GM19193 (cell line): Measurements from ENCODE around the gene CHD6.

ENCODE experiments used
- POLR2A ChIP-seq: IDR thresholded peaks from 4 replicates; pipeline ENCODE4 v1.6.1; 2011; ENCODE audit not compliant: insufficient read depth, insufficient read length; ENCODE audit errors: extremely low read depth

The CHD6 gene

DNA sequence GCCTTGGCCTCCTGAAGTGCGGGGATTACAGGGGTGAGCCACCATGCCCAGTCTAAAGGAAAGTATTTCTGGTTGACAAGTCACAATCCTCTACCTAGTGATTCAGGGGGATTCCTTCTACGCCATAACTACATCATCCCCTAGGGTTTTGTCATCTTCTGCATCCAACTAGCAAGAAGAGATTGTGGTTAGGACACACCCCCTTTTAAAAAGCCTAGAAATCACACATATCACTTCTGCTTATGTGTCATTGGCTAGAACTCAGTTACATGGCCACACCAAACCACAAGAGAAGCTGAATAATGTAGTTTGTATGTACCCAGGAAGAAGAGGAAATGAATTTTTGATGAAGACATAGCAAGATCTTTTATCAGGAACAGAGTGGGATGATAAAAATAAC, 14.7 kb upstream of the CHD6 start:
- no peak for TF ChIP-seq POLR2A

DNA sequence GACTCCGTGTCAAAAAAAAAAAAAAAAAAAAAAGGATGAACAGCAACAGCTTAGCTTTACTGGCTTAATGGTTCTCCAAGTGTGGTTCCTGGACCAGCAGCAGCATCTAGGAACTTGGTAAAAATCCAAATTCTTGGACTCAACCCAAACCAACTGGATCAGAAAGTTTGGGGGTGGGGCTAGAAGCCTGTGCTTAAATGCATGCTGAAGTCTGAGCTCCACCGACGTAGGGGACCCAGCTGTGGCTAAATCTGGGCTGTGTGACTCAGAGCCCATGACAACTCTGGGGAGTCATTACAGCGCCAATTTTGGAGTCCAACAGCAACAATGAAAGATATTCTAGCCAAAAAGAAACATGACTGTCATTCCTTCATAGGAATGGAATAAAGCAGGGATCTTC, 13.6 kb upstream of the CHD6 start:
- no peak for TF ChIP-seq POLR2A

DNA sequence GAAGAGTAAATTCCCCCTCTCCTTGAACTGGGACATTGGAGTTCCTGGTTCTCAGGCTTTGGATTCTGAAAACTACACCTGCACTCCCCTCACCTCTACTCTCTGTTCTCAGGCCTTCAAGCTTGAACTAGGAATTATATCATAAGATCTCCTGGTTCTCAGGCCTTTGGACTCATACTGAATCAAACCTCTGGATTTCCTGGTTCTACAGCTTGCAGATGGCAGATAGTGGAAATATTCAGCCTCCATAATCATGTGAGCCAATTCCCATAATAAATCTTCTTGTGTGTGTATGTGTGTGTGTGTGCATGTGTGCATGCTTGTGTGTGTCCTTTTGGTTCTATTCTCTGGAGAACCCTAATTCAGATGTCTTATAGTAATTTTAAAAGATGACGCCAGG, 12.7 kb upstream of the CHD6 start:
- TF ChIP-seq POLR2A = no peak

DNA sequence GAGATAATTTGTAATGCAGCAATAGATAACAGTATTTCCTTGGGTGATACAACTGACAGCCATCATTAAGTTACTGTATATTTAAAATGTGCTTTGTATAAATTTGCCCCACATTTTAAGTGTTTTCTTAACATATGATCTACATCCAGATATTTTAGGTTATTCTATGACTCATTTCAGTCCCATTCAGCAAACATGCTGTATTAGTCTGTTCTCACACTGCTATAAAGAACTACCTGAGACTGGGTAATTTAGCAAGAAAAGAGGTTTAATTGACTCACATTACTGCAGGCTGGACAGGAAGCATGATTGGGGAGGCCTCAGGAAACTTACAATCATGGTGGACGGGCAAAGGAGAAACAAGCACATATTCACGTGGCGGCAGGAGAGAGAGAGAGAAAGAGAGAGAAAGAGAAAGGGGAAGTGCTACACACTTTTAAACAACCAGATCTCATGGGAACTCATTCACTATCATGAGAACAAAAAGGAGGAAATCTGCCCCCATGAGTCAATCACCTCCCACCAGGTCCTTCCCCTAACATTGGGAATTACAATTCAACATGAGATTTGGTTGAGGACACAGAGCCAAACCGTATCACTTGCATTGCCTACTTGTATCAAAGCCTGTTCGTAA, 9.6 kb upstream of the CHD6 start:
- TF ChIP-seq POLR2A = no peak

DNA sequence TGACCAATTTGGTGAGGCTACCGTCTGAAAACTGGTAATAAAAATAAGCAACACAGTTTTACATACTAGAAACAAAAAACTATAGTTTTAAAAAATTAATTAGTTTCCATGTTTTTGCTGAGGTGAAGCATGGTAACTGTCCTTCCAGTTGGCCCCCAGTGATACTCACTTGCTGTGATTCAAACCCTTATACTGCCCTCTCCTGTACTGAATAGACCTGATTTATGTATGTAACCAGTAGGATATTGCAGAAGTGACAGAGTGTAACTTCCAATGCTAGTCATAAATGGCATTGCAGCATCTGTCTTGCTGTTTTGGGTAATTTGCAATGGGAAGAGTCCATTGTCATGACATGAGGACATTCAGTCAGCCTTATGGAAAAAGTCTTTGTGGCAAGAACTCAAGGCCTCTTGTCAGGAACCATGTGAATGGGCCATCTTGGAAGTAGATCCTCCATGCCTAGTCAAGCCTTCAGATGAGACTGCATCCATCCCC, 8.9 kb upstream of the CHD6 start:
- TF ChIP-seq POLR2A = no peak

DNA sequence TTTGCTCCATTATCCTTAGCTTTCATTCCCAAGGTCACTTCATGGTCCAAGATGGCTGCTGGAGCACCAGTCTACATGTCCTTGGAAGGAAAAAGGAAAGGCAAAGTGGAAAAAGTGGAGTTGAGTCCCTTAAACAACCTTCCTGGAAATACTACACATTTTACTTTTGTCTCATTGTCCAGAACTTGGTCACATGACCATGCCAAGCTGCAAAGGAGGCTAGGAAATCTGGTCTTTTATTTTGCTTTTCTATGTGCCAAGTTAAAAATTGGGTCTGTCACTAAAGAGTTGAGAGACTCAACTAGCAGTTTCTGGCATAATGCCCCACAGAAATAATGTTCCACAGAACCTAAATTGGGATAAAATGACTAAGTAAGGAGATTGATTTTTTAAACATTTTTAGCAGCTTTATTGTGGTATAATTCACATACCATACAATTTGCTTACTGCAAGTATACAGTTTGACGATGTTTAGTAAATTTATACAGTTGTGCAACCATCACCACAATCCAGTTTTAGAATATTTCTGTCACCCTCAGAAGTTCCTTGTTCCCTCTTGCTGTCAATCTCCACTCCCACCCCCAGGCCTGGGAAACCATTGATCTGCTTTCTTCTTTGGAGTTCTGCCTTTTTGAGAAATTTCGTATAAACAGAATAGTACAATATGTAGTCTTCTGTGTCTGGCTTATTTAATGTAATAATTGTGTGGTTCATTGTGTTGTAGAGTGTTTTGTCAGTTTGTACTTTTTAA, 5.6 kb upstream of the CHD6 start:
- TF ChIP-seq POLR2A = no peak

DNA sequence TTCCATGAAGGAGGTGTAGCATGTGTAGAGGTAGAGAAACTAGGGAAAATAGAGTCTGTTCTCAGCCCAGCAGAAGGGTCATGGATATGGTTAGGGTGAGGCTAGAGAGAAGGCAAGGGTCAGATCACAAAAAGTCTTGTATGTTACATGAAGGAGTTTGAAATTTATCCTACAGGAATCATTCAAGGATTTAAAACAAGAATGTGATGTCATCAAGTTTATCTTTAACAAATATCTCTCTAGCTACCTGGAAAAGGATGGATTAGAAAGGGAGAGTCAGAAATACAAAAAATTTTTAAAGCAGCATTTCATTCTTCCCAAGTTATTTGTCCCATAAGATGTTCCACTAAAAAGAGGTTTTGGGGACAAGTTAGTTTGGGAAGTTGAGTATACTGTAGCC, 4.4 kb upstream of the CHD6 start:
- no peak for TF ChIP-seq POLR2A

DNA sequence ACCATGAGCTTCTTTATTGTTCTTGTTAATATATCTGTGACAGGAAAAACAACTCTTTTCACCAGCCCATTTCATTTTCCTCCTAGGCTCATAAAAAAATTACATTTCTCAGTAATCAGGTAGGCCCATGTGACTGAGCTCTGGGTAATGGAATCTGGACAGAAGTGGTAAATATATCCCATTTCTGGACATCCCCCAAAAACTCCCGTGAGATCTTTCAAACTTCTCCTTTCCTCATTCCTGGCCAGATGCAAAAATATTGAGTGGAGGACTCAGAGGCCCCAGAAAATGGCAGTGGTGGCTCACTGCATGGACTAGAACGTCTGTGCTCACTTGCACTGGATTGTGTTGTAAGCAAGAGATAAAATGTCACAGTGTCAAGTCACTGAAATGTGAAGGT, 3.8 kb upstream of the CHD6 start:
- TF ChIP-seq POLR2A = no peak

DNA sequence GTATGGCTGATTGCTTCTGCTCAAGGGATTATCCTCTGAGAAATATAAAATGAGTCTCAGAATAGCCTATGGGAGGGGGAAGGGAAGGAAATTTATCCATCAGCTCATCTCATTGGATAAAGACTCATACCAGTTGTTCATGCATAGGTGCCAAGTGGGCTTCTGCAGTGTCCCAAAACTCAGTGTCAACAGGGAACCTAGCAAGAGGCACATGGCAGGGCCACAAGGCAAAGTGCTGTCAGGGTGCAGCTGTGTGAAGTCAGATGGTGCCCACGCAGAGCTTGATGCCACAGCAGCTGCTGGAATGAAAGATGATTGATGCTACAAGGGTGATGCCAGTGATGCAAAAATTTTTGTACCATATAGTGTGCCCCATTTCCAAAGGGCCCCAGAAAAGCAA, 3.2 kb upstream of the CHD6 start:
- TF ChIP-seq POLR2A = no peak

DNA sequence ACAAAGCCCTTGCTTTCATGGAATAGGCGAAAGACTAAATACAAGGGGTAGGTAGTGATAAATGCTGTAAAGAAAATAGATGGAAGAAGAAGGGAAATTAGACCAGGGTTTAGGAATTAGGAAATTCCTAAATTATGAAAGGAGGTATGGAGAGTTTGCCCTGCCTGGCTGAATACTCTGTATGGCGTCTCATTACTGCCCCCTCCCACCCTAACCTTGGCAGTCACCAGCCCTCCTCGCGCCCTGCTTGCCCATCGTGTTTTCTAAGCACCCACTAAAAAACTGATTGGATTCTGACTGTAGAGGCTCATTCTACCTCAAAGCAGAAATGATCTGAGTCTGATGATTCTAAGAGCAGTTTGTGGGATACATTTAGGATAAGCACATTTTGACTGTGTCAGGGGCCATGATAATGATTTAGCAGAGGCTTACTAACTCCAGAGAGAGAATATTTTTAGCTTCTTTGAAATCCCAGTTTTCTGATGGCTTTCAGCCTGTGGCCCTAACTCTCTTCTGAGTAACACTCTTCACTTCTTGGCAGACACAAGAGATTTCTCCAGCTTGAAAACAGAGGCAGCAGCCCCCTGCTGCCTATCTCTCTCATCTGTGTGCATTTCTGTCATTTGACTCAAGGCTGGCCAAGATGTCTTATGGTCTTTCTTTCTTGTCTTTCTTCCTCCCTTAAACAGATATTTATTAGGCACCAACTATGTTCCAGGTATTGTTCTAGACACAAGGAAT, 1.4 kb upstream of the CHD6 start:
- no peak for TF ChIP-seq POLR2A

DNA sequence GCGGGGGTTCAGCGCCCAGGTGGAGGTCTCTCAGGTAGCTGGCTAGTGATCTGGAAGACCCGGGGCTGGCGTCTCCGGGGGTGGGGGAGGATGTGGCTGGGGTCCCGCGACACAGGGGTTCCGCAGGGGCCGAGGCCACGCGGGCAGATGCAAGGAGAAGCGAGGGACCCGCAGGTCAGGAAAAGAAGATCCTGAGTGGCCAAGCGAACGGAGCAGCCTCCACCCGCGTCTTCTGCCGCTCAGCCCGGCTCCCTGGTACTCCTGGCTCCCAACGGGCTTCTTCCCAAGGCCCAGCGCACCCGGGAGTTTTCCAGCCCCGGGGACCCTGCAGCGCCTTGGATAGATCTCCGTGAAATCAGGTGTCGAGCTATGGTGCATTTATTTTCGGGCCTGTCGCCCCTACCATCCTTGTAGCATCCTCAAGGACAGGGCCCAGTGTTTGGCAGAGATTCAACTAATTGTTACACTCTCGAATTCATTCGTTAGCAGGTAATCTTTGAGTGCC, 682 bp upstream of the CHD6 start:
- no peak for TF ChIP-seq POLR2A

DNA sequence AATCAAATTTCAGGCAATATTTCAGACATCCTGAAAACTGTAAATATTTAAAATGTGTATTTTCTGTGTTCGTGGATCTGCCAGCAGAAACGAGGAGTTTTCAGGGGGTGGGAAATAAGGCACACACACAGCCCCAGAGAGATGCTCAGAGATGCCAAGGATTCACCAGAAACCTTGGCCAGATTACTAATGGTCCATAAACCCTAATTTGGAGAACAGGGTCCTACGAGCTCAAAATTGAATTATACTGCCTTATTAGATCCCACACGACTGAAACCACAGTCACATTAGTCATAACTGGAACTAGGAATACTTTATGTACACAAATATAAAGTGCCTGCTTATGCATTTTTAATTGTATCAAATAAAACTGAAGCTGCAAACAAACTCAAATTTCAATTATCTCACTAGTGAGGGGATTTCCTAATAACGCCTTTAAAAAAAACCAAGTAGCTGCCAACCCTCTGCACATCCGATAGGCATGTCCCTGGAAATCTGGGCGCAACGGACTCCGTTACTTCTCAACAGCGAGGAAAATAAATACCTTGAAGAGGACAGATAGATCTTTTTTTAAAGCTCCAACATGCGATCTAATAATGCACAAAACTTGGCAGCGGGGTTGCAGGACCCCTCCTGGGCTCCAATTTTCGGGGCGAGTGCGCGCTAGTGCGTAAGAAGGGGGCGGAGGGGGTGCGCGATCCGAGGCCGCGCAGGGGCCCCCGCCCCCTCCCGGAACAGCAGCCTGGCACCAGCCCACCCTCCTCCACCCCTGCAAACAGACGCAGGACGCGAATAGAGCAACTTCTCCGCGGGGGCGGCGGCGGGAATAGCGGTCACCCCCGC, 897 bp downstream of the CHD6 start:
- TF ChIP-seq POLR2A = no peak

DNA sequence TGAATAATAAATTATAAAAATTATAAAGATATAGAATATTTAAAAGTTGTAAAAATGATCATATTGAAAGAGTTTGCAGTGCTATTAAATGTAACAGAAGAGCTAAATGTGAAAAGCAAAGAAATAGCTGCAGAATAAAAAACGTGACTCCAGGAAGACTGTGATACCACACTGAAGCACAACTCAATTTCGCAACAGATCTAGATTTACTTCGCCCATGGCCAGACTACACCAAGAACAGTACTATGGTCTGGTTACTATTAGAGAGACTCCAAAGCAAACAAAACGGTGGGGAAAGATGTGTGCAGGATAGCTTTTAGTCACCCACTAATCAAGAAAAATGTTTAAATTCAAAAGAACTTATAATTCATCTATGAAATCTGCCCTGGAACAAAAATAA, 1.9 kb downstream of the CHD6 start:
- TF ChIP-seq POLR2A = no peak

DNA sequence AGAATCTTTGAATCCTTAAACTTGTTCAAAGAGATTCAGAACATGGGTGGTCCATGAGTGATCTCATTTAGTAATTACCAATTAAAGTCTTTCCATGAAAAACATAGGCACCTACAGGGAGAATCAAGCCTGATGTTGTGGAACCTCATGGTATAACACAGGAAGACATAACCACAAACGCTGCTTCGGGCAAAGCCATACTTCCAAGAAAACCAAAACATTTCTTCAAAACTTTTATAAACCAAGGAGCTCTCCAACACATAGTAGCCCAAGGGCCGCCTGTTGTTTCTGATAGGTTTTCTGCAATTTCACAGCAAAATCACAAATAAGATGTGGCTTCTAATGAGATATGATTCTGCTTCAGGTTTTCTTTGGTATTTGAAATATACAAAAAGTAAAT, 2.5 kb downstream of the CHD6 start:
- TF ChIP-seq POLR2A = no peak

DNA sequence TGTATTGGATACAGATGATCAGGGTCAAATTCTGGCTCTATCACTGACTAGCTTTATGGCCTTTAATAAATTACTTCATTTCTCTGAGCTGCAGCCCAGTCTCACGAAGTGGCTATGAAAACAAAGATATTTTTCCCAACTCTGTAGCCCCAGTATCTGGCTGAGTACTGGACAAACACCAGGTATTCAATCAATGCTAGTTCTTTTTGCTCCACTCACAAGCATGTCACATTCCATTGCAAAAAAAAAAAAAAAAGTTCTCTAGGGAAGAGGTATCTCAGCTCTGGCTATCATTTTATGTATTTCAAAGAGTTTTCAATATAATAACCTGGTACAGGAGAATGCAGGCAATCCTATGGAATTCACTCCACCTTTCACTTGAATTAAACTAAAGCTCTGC, 3.1 kb downstream of the CHD6 start:
- no peak for TF ChIP-seq POLR2A
